ENCODE data around the gene SLC7A14. TPM values are rescaled to one million over a fixed set of nuclear protein-coding genes. Genes with fewer than 3 reads are reported as not detected.
A peak's percentile ranks its signal among the peaks of the same experiment; 100 is the strongest.

Gene SLC7A14
- polyA plus RNA-seq, 1 donor from 2014 or later, result not detected

- peaks cover 0 to 2% (median 0%) of the 10 kb centered on the region in 3 donors for H3K4me1 Mint-ChIP-seq
- H3K27me3 Mint-ChIP-seq, result no peaks in the 10 kb centered on the region
Observed at GRCh38 chr3:170432416-170432815, 153.5 kb downstream of the SLC7A14 start.

GRCh38 chr3:170431054-170431453, 154.8 kb downstream of the SLC7A14 start:
- no peaks in the 10 kb centered on the region for H3K9me3 Mint-ChIP-seq
- H3K36me3 Mint-ChIP-seq, result no peaks in the 10 kb centered on the region
- H3K4me1 Mint-ChIP-seq, result peaks cover 0 to 2% (median 0%) of the 10 kb centered on the region in 3 donors
- no peak overlapping the region for H3K27ac Mint-ChIP-seq
- H3K4me3 Mint-ChIP-seq, result no peak overlapping the region
- H3K27me3 Mint-ChIP-seq, result no peaks in the 10 kb centered on the region

More at GRCh38 chr3:170432416-170432815, 153.5 kb downstream of the SLC7A14 start:
- H3K27ac Mint-ChIP-seq, result no peak overlapping the region
- no peak overlapping the region for H3K4me3 Mint-ChIP-seq
- H3K36me3 Mint-ChIP-seq, result no peaks in the 10 kb centered on the region
- no peaks in the 10 kb centered on the region for H3K9me3 Mint-ChIP-seq

- H3K27ac Mint-ChIP-seq, result no peak overlapping the region
- no peak overlapping the region for H3K4me3 Mint-ChIP-seq
- no peaks in the 10 kb centered on the region for H3K9me3 Mint-ChIP-seq
- H3K4me1 Mint-ChIP-seq, result peaks cover 0 to 2% (median 0%) of the 10 kb centered on the region in 3 donors
- no peaks in the 10 kb centered on the region for H3K36me3 Mint-ChIP-seq
- peaks cover 2% of the 10 kb centered on the region for H3K27me3 Mint-ChIP-seq
Observed at GRCh38 chr3:170429050-170429449, 156.8 kb downstream of the SLC7A14 start.

- H3K4me3 Mint-ChIP-seq, result no peak overlapping the region
- H3K27ac Mint-ChIP-seq, result peak overlapping the region in 1 of 3 donors; percentile 62
- H3K4me1 Mint-ChIP-seq, result peaks cover 0 to 2% (median 0%) of the 10 kb centered on the region in 3 donors
- no peaks in the 10 kb centered on the region for H3K36me3 Mint-ChIP-seq
- no peaks in the 10 kb centered on the region for H3K9me3 Mint-ChIP-seq
- peaks cover 2% of the 10 kb centered on the region for H3K27me3 Mint-ChIP-seq
Observed at GRCh38 chr3:170428095-170428494, 157.8 kb downstream of the SLC7A14 start.

DNA sequence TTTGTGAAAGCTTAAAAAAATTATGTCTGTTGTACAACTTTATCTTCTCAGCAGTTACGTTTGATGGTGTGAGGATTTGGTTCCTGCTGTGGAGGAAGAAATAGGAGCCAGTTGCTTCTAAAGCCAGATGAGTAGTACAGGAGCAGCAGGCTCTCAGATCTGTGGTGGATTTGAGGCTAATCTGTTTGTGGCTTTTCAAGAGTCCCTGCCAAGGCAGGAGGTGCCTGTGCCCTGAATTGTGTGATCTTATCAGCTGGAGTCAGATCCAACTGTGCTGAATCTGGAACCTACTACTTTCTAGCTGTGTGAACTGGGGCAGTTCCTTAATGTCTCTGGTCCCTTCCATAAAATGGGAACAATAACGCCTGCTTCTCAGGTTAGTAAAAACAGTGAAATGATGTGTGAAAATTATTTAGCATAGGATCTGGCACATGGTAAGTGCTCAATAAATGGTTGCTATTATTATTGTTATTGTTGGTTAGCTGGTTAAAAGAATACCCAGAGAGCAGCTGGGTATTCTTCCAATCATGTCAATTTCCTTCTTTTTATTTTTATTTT, 159.6 kb downstream of the SLC7A14 start:
- H3K27ac Mint-ChIP-seq, result no peak overlapping the region
- no peaks in the 10 kb centered on the region for H3K36me3 Mint-ChIP-seq
- H3K9me3 Mint-ChIP-seq, result no peaks in the 10 kb centered on the region
- no peak overlapping the region for H3K4me3 Mint-ChIP-seq
- peaks cover 0 to 2% (median 0%) of the 10 kb centered on the region in 3 donors for H3K4me1 Mint-ChIP-seq
- peaks cover 5% of the 10 kb centered on the region for H3K27me3 Mint-ChIP-seq

DNA sequence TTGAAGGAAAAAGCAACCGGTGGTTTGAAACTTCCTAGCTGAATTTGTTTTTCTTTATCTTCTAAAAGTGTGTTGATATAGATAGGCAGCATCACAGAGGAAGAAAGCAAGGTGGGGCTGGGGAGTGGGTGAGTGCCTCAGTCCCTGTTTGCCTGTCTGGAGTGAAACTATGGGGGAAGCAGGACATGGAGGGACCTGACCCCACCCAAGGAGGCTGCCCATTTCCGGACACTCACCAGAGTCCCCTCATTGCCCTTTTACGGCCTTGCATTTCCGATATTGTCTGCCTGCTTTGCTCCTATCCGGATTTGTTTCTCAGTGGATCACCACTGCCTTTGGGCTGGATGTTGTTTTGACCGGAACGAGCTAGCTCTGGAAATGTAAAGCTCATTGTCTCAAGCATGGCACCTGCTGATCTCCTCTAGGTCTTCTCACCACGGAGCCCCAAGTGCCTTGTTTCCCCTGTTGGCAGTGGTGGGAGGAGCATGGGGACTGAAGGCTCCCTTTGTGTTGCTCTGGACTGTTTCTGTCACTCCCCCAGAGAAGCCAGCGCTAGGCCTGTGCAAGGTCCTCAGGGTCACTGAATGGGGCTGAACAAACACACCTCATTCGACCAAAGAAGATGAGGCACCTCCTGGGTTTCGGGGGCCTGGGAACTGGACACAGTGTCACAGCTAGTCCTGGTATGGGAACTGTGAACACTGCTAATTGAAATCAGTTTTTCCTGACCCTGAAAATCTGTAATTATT, 160.2 kb downstream of the SLC7A14 start:
- Mint-ChIP-seq H3K27ac (no peak overlapping the region), H3K4me1 (peaks cover 0 to 2% (median 0%) of the 10 kb centered on the region in 3 donors), H3K9me3 (no peaks in the 10 kb centered on the region), H3K36me3 (peaks cover under 1% of the 10 kb centered on the region), H3K27me3 (peaks cover 6% of the 10 kb centered on the region), H3K4me3 (no peak overlapping the region)

- no peak overlapping the region for H3K4me3 Mint-ChIP-seq
- peaks cover 11% of the 10 kb centered on the region for H3K27me3 Mint-ChIP-seq
- no peaks in the 10 kb centered on the region for H3K9me3 Mint-ChIP-seq
- peaks cover 5% of the 10 kb centered on the region for H3K36me3 Mint-ChIP-seq
- peaks cover 1 to 5% (median 4%) of the 10 kb centered on the region in 3 donors for H3K4me1 Mint-ChIP-seq
- H3K27ac Mint-ChIP-seq, result peak overlapping the region in 1 of 3 donors; percentile 14
Observed at GRCh38 chr3:170424879-170425278, 161.0 kb downstream of the SLC7A14 start.

DNA sequence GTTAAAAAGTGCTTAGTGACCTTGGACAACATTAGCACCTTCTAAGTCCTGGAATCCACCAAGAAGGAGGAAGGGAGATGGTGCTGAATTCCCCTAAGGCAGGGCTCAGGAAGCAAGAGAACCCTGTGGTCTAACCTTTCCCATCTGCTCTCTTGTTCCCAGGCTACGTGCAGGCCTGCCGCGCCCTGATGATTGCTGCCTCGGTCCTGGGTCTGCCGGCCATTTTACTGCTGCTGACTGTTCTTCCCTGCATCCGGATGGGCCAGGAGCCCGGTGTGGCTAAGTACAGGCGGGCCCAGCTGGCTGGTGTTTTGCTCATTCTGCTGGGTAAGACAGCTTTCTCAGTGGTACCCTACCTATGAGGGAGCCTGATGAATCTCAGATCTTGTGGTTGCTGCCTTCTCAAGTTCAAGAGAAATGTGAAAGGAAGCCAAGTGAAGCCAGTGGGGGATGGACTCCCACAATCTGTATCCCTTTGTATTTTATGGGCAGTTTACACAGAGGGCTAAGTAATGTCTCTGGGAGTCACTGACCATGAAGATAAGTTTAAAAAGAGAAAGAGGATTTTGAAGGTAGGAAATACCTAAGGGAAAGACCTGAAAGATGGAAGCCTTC, 162.8 kb downstream of the SLC7A14 start:
- Mint-ChIP-seq H3K27ac (no peak overlapping the region), H3K9me3 (peaks cover 0 to 3% (median 0%) of the 10 kb centered on the region in 3 donors), H3K4me3 (no peak overlapping the region), H3K36me3 (peaks cover 5% of the 10 kb centered on the region), H3K27me3 (peaks cover 25% of the 10 kb centered on the region), H3K4me1 (peaks cover 4 to 9% (median 6%) of the 10 kb centered on the region in 3 donors)

- no peak overlapping the region for H3K27ac Mint-ChIP-seq
- H3K4me3 Mint-ChIP-seq, result no peak overlapping the region
- peaks cover 4 to 10% (median 7%) of the 10 kb centered on the region in 3 donors for H3K4me1 Mint-ChIP-seq
- peaks cover 5% of the 10 kb centered on the region for H3K36me3 Mint-ChIP-seq
- H3K27me3 Mint-ChIP-seq, result peaks cover 30% of the 10 kb centered on the region
- H3K9me3 Mint-ChIP-seq, result peaks cover 0 to 3% (median 0%) of the 10 kb centered on the region in 3 donors
Observed at GRCh38 chr3:170421758-170422157, 164.1 kb downstream of the SLC7A14 start.

DNA sequence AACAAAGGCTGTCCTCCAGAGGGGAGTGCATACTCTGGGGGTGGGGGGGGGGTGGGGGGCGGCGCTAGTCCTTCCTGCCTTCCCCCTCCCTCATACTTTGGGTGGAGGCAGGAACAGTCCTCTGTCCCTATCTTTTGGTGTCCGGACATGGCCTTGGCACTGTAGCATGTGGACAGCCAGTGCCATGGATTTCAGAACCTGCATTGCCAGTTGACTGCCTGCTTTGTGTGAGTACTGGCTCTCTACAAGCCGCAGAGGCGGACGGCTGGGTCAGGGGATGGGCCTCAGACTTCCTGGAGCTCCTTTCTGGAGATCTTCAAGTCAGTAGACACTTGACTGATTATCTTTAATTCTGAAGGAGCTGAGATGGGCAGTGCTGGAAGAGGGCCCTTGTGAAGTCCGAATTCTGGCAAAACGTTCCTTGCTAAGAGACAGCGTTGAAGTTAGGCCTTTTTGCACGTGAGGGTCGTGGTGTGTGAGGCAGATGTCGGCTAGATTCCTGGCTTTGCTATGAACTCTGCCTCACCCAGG, 164.7 kb downstream of the SLC7A14 start:
- H3K27ac Mint-ChIP-seq, result no peak overlapping the region
- peaks cover 4 to 10% (median 7%) of the 10 kb centered on the region in 3 donors for H3K4me1 Mint-ChIP-seq
- H3K27me3 Mint-ChIP-seq, result peaks cover 32% of the 10 kb centered on the region
- peaks cover 0 to 3% (median 0%) of the 10 kb centered on the region in 3 donors for H3K9me3 Mint-ChIP-seq
- peaks cover 5% of the 10 kb centered on the region for H3K36me3 Mint-ChIP-seq
- no peak overlapping the region for H3K4me3 Mint-ChIP-seq

- Mint-ChIP-seq H3K27me3 (peaks cover 32% of the 10 kb centered on the region), H3K4me1 (peaks cover 4 to 10% (median 7%) of the 10 kb centered on the region in 3 donors), H3K36me3 (peaks cover 5% of the 10 kb centered on the region), H3K9me3 (peaks cover 0 to 3% (median 0%) of the 10 kb centered on the region in 3 donors), H3K4me3 (peak overlapping the region in 3 of 4 donors; percentile 53 to 90 (median 84)), H3K27ac (no peak overlapping the region)
Observed at GRCh38 chr3:170420307-170420821, 165.5 kb downstream of the SLC7A14 start.

GRCh38 chr3:170419557-170420087, 166.3 kb downstream of the SLC7A14 start:
- H3K9me3 Mint-ChIP-seq, result peaks cover 0 to 3% (median 0%) of the 10 kb centered on the region in 3 donors
- H3K27me3 Mint-ChIP-seq, result peaks cover 30% of the 10 kb centered on the region
- H3K27ac Mint-ChIP-seq, result no peak overlapping the region
- peaks cover 5% of the 10 kb centered on the region for H3K36me3 Mint-ChIP-seq
- peaks cover 4 to 10% (median 7%) of the 10 kb centered on the region in 3 donors for H3K4me1 Mint-ChIP-seq
- H3K4me3 Mint-ChIP-seq, result peak overlapping the region; percentile 64 to 84 (median 75)

- no peak within 1 kb of the TSS for H3K27ac Mint-ChIP-seq
- peaks cover 4 to 10% (median 7%) of the 10 kb centered on the region in 3 donors for H3K4me1 Mint-ChIP-seq
- H3K36me3 Mint-ChIP-seq, result peaks cover 5% of the 10 kb centered on the region
- H3K9me3 Mint-ChIP-seq, result peaks cover 0 to 3% (median 0%) of the 10 kb centered on the region in 3 donors
- H3K27me3 Mint-ChIP-seq, result peaks cover 30% of the 10 kb centered on the region
- peak within 1 kb of the TSS; percentile 79 to 96 (median 88) for H3K4me3 Mint-ChIP-seq
Observed at GRCh38 chr3:170418422-170419398, 167.2 kb downstream of the SLC7A14 start, which contains the start of gene CLDN11. Gene CLDN11 (plus strand): TSS chr3:170418868. CDS start chr3:170419067, 199 bp downstream.

All from IgD-negative memory B cell (primary cell).